GM12872 (cell line): ENCODE data around the gene NFU1.

Experiments used
- TF ChIP-seq, protein P1 (sequence below): IDR thresholded peaks from 3 replicates; pipeline ENCODE4 v1.5.1; 2011; ENCODE audit warnings: low read depth, mild to moderate bottlenecking, low read length, moderate library complexity; ENCODE audit not compliant: insufficient read depth

The NFU1 gene

GRCh38 chr2:69382547-69382946, 54.7 kb downstream of the NFU1 start:
- TF ChIP-seq, protein P1, sequence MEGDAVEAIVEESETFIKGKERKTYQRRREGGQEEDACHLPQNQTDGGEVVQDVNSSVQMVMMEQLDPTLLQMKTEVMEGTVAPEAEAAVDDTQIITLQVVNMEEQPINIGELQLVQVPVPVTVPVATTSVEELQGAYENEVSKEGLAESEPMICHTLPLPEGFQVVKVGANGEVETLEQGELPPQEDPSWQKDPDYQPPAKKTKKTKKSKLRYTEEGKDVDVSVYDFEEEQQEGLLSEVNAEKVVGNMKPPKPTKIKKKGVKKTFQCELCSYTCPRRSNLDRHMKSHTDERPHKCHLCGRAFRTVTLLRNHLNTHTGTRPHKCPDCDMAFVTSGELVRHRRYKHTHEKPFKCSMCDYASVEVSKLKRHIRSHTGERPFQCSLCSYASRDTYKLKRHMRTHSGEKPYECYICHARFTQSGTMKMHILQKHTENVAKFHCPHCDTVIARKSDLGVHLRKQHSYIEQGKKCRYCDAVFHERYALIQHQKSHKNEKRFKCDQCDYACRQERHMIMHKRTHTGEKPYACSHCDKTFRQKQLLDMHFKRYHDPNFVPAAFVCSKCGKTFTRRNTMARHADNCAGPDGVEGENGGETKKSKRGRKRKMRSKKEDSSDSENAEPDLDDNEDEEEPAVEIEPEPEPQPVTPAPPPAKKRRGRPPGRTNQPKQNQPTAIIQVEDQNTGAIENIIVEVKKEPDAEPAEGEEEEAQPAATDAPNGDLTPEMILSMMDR = no peak

DNA sequence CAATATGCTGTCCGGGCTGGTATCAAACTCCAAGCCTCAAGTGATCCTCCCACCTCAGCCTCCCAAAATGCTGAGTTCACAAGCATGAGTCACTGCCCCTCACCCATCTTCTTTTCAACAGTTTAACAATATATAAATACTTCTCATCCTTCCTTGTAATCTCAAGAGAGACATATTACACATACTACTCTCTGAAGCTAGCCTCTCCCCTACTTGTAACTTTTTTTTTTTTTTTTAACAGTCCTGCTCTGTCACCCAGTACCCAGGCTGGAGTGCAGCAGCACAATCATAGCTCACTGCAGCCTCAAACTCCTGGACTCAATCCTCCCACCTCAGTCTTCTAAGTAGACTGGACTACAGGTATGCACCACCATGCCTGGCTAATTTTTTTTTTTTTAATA, 55.9 kb downstream of the NFU1 start:
- TF ChIP-seq, protein P1 = no peak

DNA sequence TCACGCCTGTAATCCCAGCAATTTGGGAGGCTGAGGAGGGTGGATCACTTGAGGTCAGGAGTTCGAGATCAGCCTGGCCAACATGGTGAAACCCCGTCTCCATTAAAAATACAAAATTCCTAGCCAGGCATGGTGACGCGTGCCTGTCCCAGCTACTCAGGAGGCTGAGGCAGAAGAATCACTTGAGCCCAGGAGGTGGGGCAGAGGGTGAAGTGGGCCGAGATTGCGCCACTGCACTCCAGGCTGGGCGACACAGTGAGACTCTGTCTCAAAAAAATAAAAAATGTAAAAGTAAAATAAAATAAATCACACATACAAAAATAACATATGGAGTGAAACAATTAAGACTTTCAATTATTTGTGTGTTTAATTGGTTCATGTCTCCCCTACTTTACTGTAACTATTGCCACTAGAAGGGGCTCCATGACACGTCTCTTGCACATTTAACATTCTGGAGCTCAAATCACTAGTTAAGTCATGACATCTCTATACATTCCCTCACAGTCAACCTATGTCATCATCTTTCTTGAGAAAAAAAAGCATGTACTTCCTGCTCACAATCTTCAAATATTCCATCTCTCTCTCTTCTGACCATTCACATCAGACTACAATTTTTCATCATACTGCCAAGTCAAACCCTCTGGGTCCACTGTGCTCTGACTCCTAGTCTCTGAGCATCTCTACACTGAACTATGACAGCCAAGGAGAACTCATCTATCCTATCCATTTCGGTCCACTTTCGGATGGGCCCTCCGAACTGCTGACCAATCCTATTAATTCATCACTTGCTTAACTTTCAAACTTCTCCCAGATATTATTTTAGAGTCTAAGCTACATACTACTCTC, 56.9 kb downstream of the NFU1 start:
- TF ChIP-seq, protein P1 = no peak

- TF ChIP-seq, protein P1 = no peak
Observed at GRCh38 chr2:69376403-69376802, 60.8 kb downstream of the NFU1 start.

GRCh38 chr2:69375494-69376353, 61.5 kb downstream of the NFU1 start:
- TF ChIP-seq, protein P1 = peak; percentile 69

GRCh38 chr2:69372767-69373166, 64.5 kb downstream of the NFU1 start:
- TF ChIP-seq, protein P1 = no peak

GRCh38 chr2:69369802-69370201, 67.4 kb downstream of the NFU1 start:
- TF ChIP-seq, protein P1 = no peak
